HepG2 (cell line): Measurements from ENCODE around the gene PRKCD. TPM values are rescaled to one million over a fixed set of nuclear protein-coding genes. Genes with fewer than 3 reads are reported as not detected.

Experiments
- ATAC-seq: fragments of 200-7000 bp; cut with Tn5 transposase; 3 replicates; pipeline ENCODE4 v1.9.1; 2020; ENCODE audit warnings: mild to moderate bottlenecking, moderate library complexity
- BruUV-seq: library from RNA; stranded (reverse); fragments of 400-500 nt; replicated peaks from 2 replicates; lab custom pipeline; 2021; lab: Mats Ljungman, UMichigan
- CTCF ChIA-PET: fragments of 300-600 bp; formaldehyde crosslinking; extraction: SDS; loops from one replicate; lab custom pipeline; 2021; ENCODE audit warnings: low total read pairs, inconsistent platforms, low intra/inter-chr PET ratio; lab: Yijun Ruan, JAX
- POLR2A ChIA-PET: fragments of 350-600 bp; sonication (Branson Sonifier 250); formaldehyde crosslinking; loops from one replicate; lab custom pipeline; 2020; ENCODE audit warnings: antibody characterized with exemption, inconsistent platforms; lab: Yijun Ruan, JAX
- DNase-seq: peaks from one replicate; pipeline ENCODE4 v3.0.0-alpha.2; 2015; ENCODE audit warnings: low spot score
- FAIRE-seq: peaks from 3 replicates; lab custom pipeline; 2011; peaks lifted over from hg19 to GRCh38; lab: Jason Lieb, UNC
- H2AFZ ChIP-seq: one replicate; pipeline ENCODE4 v1.6.1; 2011; ENCODE audit warnings: low read length, inconsistent platforms
- H3K27ac ChIP-seq: fragments of 300-600 bp; 3 replicates; pipeline ENCODE4 v1.8.0; 2011; ENCODE audit warnings: mixed run types, mild to moderate bottlenecking, mixed read lengths, low read length, inconsistent platforms; ENCODE audit not compliant: insufficient read depth; ENCODE audit errors: extremely low read length
- H3K27me3 ChIP-seq, 2 experiments: fragments of 200-600 bp in 1 of 2; 2 replicates in 1 of 2; 3 replicates in 1 of 2; pipeline versions ENCODE4 v1.6.0 to v1.8.0; 2011; ENCODE audit warnings: low read length in 2 of 2, mild to moderate bottlenecking in 2 of 2, moderate library complexity in 2 of 2, inconsistent platforms in 1 of 2; ENCODE audit not compliant: insufficient read depth in 2 of 2, control insufficient read depth in 1 of 2
- H3K36me3 ChIP-seq, 2 experiments: fragments of 200-600 bp in 1 of 2; replicated peaks in 1 of 2; 2 replicates in 1 of 2; 3 replicates in 1 of 2; pipeline versions ENCODE4 v1.5.1 to v1.8.0; 2011; ENCODE audit warnings: low read length in 2 of 2, inconsistent platforms in 1 of 2; ENCODE audit not compliant: insufficient read depth in 2 of 2, control insufficient read depth in 1 of 2
- H3K4me1 ChIP-seq: 2 replicates; pipeline ENCODE4 v1.5.1; 2012; ENCODE audit warnings: low read length, inconsistent platforms; ENCODE audit not compliant: insufficient read depth
- H3K4me2 ChIP-seq: 2 replicates; pipeline ENCODE4 v1.6.0; 2011; ENCODE audit warnings: low read depth, low read length, inconsistent platforms
- H3K4me3 ChIP-seq, 3 experiments: fragments of 200-600 bp in 1 of 3; sonication (generic), shearing (Covaris generic) in 1 of 3; replicated peaks in 1 of 3; 2 replicates each; pipeline ENCODE4 v1.5.1; 2011 to 2016; ENCODE audit warnings: low read length in 3 of 3, inconsistent platforms in 2 of 3, low read depth in 2 of 3, mild to moderate bottlenecking in 2 of 3, control low read depth in 1 of 3, mixed read lengths in 1 of 3; ENCODE audit not compliant: insufficient read depth in 1 of 3
- H3K79me2 ChIP-seq: one replicate; pipeline ENCODE4 v1.6.1; 2011; ENCODE audit warnings: low read length, inconsistent platforms; ENCODE audit not compliant: insufficient read depth
- H3K9ac ChIP-seq: 2 replicates; pipeline ENCODE4 v1.6.0; 2011; ENCODE audit warnings: mild to moderate bottlenecking, low read depth, low read length, inconsistent platforms; ENCODE audit not compliant: insufficient read depth
- H3K9me3 ChIP-seq: 2 replicates; pipeline ENCODE4 v1.5.1; 2012; ENCODE audit warnings: mild to moderate bottlenecking, low read length
- H4K20me1 ChIP-seq: 2 replicates; pipeline ENCODE4 v1.6.0; 2011; ENCODE audit warnings: inconsistent platforms, mild to moderate bottlenecking, low read length, moderate library complexity; ENCODE audit not compliant: insufficient read depth
- NFATC3 ChIP-seq: sonication (generic); formaldehyde crosslinking; IDR thresholded peaks from 2 replicates; pipeline ENCODE4 v1.5.1; 2020; ENCODE audit warnings: mild to moderate bottlenecking, missing genetic modification reagents
- PPARG ChIP-seq: conservative IDR thresholded peaks from 2 replicates; pipeline ENCODE4 v1.6.1; 2016; ENCODE audit warnings: missing biosample characterization, missing genetic modification reagents
- ZNF639 ChIP-seq: conservative IDR thresholded peaks from 2 replicates; pipeline ENCODE4 v1.6.1; 2018; ENCODE audit warnings: missing genetic modification reagents
- WGBS: methylation state at CpG from one replicate; pipeline ENCODE4 v1.1.6; 2017; ENCODE audit warnings: low lambda C conversion rate; 5-methylcytosine and 5-hydroxymethylcytosine counted together
- in situ Hi-C: cut with HindIII; loops from 2 replicates; pipeline ENCODE4 v1.10.0; 2017; ENCODE audit warnings: low pct_unique_long_range_greater_than_20kb; ENCODE audit not compliant: extremely low pct_ligation_motif_present
- intact Hi-C: fragments of 100-400 bp; cut with micrococcal nuclease; formaldehyde crosslinking; loops from one replicate; pipeline ENCODE4 v1.10.0; 2022; ENCODE audit not compliant: unreplicated experiment
- polyA plus RNA-seq, 8 experiments: library from polyadenylated mRNA; depleted of rRNA in 3 of 8; stranded (reverse) in 7 of 8; unstranded in 1 of 8; fragments of >200 nt; fragmentation: Illumina TruSeq in 4 of 8; extraction: Trizol in 4 of 8; gene quantifications; 2 replicates each; pipeline versions ENCODE4 v1.2.1 to v1.2.3, GENCODE V29; 2011 to 2016; ENCODE audit warnings: low read depth in 4 of 8, missing spikeins in 1 of 8, mixed read lengths in 1 of 8; ENCODE audit not compliant: insufficient read depth in 1 of 8
- total RNA-seq, 5 experiments: library from RNA; depleted of rRNA; stranded (reverse); fragments of >200 nt; fragmentation: Illumina TruSeq; extraction: Trizol; gene quantifications; 2 replicates each; pipeline ENCODE4 v1.2.3, GENCODE V29; 2016; ENCODE audit warnings: low read depth in 1 of 5

PRKCD gene
- total and polyA plus RNA-seq, 2 of the 13 experiments (the other 11 are each of a cell fraction or from before 2014, with no cell fraction given), result 1.6 to 40.7 TPM

- no peak for DNase-seq
- BruUV-seq, result no TSS peak
- 72% methylated on average over 2 of the region's 2 CpGs for WGBS
- intact Hi-C loops, result loop anchor here (1.0 kb wide), 1 partner anchor 11 kb away; no protein-coding TSS in a partner anchor
- ChIA-PET POLR2A (interaction anchor here (0.7 to 3.8 kb wide), 13 partner anchors 8 to 686 kb away, joined by 3 to 137 read pairs (median 8); partner anchors contain the start of genes DCP1A and RFT1), CTCF (interaction anchor here (2.2 kb wide), 1 partner anchor 24 kb away, joined by 7 read pairs; no protein-coding TSS in a partner anchor)
- Histone ChIP-seq H3K4me2 (peak overlapping the region; percentile 88), H3K4me1 (peaks cover 65% of the 10 kb centered on the region), H3K9me3 (no peaks in the 10 kb centered on the region), H3K27ac (peak overlapping the region; percentile 70), H2AFZ (no peak overlapping the region), H3K4me3 (peak overlapping the region in 1 of 3 experiments; percentile 87; a peak in 2 of 6 replicates), H3K9ac (no peak overlapping the region; the same call in 1 of the 2 replicates), H4K20me1 (peaks cover 3% of the 10 kb centered on the region), H3K79me2 (peaks cover 19% of the 10 kb centered on the region), H3K27me3 (peaks cover 0 to 21% of the 10 kb centered on the region in 2 experiments; a peak in 3 of 5 replicates), H3K36me3 (no peaks in the 10 kb centered on the region)
- FAIRE-seq, result no peak
- in situ Hi-C loops, result no loop called here
- ATAC-seq, result no peak
- TF ChIP-seq ZNF639 (CRISPR knock-in tag), result no peak
- TF ChIP-seq PPARG (CRISPR knock-in tag), result no peak
- TF ChIP-seq NFATC3 (CRISPR knock-in tag), result 0 out of 2 replicates have a peak, but pooled peaks have one; percentile 29
Observed at GRCh38 chr3:53158765-53159155, 2.2 kb upstream of the PRKCD start.
